HEK293 (cell line): ENCODE measurements around the gene MDM2.

Experiments used
- CTCF ChIA-PET: fragments of 350-600 bp; formaldehyde crosslinking; extraction: SDS; loops from one replicate; lab custom pipeline; 2021; ENCODE audit warnings: antibody characterized with exemption; lab: Yijun Ruan, JAX
- POLR2A ChIA-PET: fragments of 300-600 bp; formaldehyde crosslinking; extraction: SDS; loops from one replicate; lab custom pipeline; 2020; ENCODE audit warnings: antibody characterized with exemption, inconsistent platforms; lab: Yijun Ruan, JAX
- H3K27ac ChIP-seq: fragments of 200-500 bp; sonication (Bioruptor generic); 2 replicates; pipeline ENCODE4 v1.5.1; 2014; ENCODE audit warnings: low read depth, low read length, control low read depth, inconsistent platforms; ENCODE audit errors: extremely low read depth
- H3K36me3 ChIP-seq, 2 experiments: fragments of 200-500 bp in 1 of 2; sonication (Bioruptor generic) in 1 of 2; 1 replicate in 1 of 2; 2 replicates in 1 of 2; pipeline ENCODE4 v1.5.1; 2014 to 2017; ENCODE audit warnings: inconsistent platforms in 2 of 2, low read length in 2 of 2; ENCODE audit not compliant: control insufficient read depth in 2 of 2, insufficient read depth in 1 of 2
- H3K4me1 ChIP-seq: fragments of 200-500 bp; sonication (Bioruptor generic); 2 replicates; pipeline ENCODE4 v1.5.1; 2014; ENCODE audit warnings: mild to moderate bottlenecking, low read length, inconsistent platforms; ENCODE audit not compliant: control insufficient read depth, insufficient read depth
- H3K4me3 ChIP-seq: 2 replicates; pipeline ENCODE4 v1.5.1; 2011; ENCODE audit warnings: low read depth, mild to moderate bottlenecking, control low read depth, low read length, moderate library complexity
- H3K9me3 ChIP-seq: fragments of 200-500 bp; sonication (Bioruptor generic); 2 replicates; pipeline ENCODE4 v1.5.1; 2014; ENCODE audit warnings: low read depth, low read length, inconsistent platforms; ENCODE audit not compliant: control insufficient read depth, insufficient read depth
- BCL6B ChIP-seq: fragments of 450-650 bp; formaldehyde crosslinking; IDR thresholded peaks from 2 replicates; pipeline ENCODE4 v1.5.1; 2017; ENCODE audit warnings: missing biosample characterization, missing genetic modification characterization
- KLF16 ChIP-seq: fragments of 450-650 bp; formaldehyde crosslinking; IDR thresholded peaks from 2 replicates; pipeline ENCODE4 v1.5.1; 2017; ENCODE audit warnings: missing biosample characterization, missing genetic modification characterization
- KLF8 ChIP-seq: fragments of 450-650 bp; formaldehyde crosslinking; IDR thresholded peaks from 2 replicates; pipeline ENCODE4 v1.5.1; 2016; ENCODE audit warnings: missing biosample characterization, missing genetic modification characterization
- SCRT2 ChIP-seq: fragments of 450-650 bp; formaldehyde crosslinking; IDR thresholded peaks from 2 replicates; pipeline ENCODE4 v1.5.1; 2016; ENCODE audit warnings: missing biosample characterization, missing genetic modification characterization
- SP7 ChIP-seq: fragments of 450-650 bp; formaldehyde crosslinking; IDR thresholded peaks from 2 replicates; pipeline ENCODE4 v1.5.1; 2016; ENCODE audit warnings: missing biosample characterization, missing genetic modification characterization
- ZEB2 ChIP-seq: fragments of 450-650 bp; formaldehyde crosslinking; IDR thresholded peaks from 2 replicates; pipeline ENCODE4 v1.5.1; 2016; ENCODE audit warnings: missing biosample characterization, missing genetic modification characterization
- ZNF121 ChIP-seq: fragments of 450-650 bp; formaldehyde crosslinking; IDR thresholded peaks from 2 replicates; pipeline ENCODE4 v1.5.1; 2016; ENCODE audit warnings: missing biosample characterization, missing genetic modification characterization
- ZNF146 ChIP-seq: fragments of 450-650 bp; formaldehyde crosslinking; IDR thresholded peaks from 2 replicates; pipeline ENCODE4 v1.5.1; 2016; ENCODE audit warnings: missing biosample characterization, missing genetic modification characterization
- ZNF211 ChIP-seq: fragments of 450-650 bp; formaldehyde crosslinking; IDR thresholded peaks from 2 replicates; pipeline ENCODE4 v1.5.1; 2016; ENCODE audit warnings: low read depth, missing biosample characterization, missing genetic modification characterization
- ZNF280D ChIP-seq: fragments of 450-650 bp; formaldehyde crosslinking; IDR thresholded peaks from 2 replicates; pipeline ENCODE4 v1.5.1; 2016; ENCODE audit warnings: missing biosample characterization, missing genetic modification characterization
- ZNF324 ChIP-seq: fragments of 450-650 bp; formaldehyde crosslinking; IDR thresholded peaks from 2 replicates; pipeline ENCODE4 v1.5.1; 2016; ENCODE audit warnings: missing biosample characterization, missing genetic modification characterization
- ZNF394 ChIP-seq: fragments of 450-650 bp; formaldehyde crosslinking; IDR thresholded peaks from 2 replicates; pipeline ENCODE4 v1.5.1; 2016; ENCODE audit warnings: missing biosample characterization, missing genetic modification characterization, mild to moderate bottlenecking, moderate library complexity, borderline replicate concordance
- ZNF416 ChIP-seq: fragments of 450-650 bp; formaldehyde crosslinking; IDR thresholded peaks from 2 replicates; pipeline ENCODE4 v1.5.1; 2016; ENCODE audit warnings: missing biosample characterization, missing genetic modification characterization
- ZNF423 ChIP-seq: fragments of 450-650 bp; formaldehyde crosslinking; IDR thresholded peaks from 2 replicates; pipeline ENCODE4 v1.5.1; 2016; ENCODE audit warnings: missing biosample characterization, missing genetic modification characterization
- ZNF621 ChIP-seq: fragments of 450-650 bp; formaldehyde crosslinking; IDR thresholded peaks from 2 replicates; pipeline ENCODE4 v1.5.1; 2017; ENCODE audit warnings: missing biosample characterization, missing genetic modification characterization
- ZNF664 ChIP-seq: fragments of 450-650 bp; formaldehyde crosslinking; IDR thresholded peaks from 2 replicates; pipeline ENCODE4 v1.5.1; 2016; ENCODE audit warnings: missing biosample characterization, missing genetic modification characterization
- TF ChIP-seq, protein P1 (sequence below): fragments of 450-650 bp; formaldehyde crosslinking; IDR thresholded peaks from 2 replicates; pipeline ENCODE4 v1.5.1; 2016; ENCODE audit warnings: missing biosample characterization, missing genetic modification characterization
- TF ChIP-seq, protein P2 (sequence below): fragments of 450-650 bp; formaldehyde crosslinking; IDR thresholded peaks from 2 replicates; pipeline ENCODE4 v1.5.1; 2016; ENCODE audit warnings: missing biosample characterization, missing genetic modification characterization
- TF ChIP-seq, protein P3 (sequence below): fragments of 450-650 bp; formaldehyde crosslinking; IDR thresholded peaks from 2 replicates; pipeline ENCODE4 v1.5.1; 2016; ENCODE audit warnings: missing biosample characterization, missing genetic modification characterization

The MDM2 gene

DNA sequence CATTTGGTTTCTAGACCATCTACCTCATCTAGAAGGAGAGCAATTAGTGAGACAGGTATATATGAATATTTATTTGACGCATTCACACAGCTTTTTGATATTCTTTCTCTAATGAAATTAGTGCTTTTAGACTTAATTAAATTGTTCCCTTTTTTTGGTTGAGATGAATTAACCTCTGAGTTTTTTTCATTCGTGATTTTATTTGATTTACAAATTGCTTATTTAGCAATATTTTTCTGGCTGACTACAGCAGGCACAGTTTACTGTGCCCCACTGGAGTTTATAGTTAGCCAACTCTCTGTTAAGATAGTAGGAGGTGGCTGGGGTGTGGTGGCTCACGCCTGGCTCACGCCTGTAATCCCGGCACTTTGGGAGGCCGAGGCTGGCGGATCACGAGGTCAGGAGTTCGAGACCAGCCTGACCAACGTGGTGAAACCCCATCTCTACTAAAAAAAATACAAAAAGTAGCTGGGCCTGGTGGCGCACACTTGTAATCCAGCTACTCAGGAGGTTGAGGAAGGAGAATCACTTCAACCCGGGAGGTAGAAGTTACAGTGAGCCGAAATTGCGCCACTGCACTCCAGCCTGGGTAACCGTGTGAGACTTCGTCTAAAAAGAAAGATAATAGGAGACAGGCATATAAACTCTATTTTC is 16.7 kb downstream of the MDM2 start:
- Histone ChIP-seq H3K4me1 (no peaks in the 10 kb centered on the region), H3K9me3 (no peaks in the 10 kb centered on the region), H3K27ac (no peak overlapping the region), H3K36me3 (peaks cover 85 to 99% of the 10 kb centered on the region in 2 experiments), H3K4me3 (no peak overlapping the region)
- TF ChIP-seq ZEB2, result no peak
- TF ChIP-seq KLF16, result no peak
- no peak for TF ChIP-seq ZNF280D
- TF ChIP-seq ZNF146, result no peak
- TF ChIP-seq KLF8 (tag by site-specific recombination), result no peak
- no peak for TF ChIP-seq ZNF121
- TF ChIP-seq, protein P1, sequence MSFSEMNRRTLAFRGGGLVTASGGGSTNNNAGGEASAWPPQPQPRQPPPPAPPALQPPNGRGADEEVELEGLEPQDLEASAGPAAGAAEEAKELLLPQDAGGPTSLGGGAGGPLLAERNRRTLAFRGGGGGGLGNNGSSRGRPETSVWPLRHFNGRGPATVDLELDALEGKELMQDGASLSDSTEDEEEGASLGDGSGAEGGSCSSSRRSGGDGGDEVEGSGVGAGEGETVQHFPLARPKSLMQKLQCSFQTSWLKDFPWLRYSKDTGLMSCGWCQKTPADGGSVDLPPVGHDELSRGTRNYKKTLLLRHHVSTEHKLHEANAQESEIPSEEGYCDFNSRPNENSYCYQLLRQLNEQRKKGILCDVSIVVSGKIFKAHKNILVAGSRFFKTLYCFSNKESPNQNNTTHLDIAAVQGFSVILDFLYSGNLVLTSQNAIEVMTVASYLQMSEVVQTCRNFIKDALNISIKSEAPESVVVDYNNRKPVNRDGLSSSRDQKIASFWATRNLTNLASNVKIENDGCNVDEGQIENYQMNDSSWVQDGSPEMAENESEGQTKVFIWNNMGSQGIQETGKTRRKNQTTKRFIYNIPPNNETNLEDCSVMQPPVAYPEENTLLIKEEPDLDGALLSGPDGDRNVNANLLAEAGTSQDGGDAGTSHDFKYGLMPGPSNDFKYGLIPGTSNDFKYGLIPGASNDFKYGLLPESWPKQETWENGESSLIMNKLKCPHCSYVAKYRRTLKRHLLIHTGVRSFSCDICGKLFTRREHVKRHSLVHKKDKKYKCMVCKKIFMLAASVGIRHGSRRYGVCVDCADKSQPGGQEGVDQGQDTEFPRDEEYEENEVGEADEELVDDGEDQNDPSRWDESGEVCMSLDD, result no peak
- no peak for TF ChIP-seq SP7 (tag by site-specific recombination)
- no peak for TF ChIP-seq ZNF324
- TF ChIP-seq, protein P2, sequence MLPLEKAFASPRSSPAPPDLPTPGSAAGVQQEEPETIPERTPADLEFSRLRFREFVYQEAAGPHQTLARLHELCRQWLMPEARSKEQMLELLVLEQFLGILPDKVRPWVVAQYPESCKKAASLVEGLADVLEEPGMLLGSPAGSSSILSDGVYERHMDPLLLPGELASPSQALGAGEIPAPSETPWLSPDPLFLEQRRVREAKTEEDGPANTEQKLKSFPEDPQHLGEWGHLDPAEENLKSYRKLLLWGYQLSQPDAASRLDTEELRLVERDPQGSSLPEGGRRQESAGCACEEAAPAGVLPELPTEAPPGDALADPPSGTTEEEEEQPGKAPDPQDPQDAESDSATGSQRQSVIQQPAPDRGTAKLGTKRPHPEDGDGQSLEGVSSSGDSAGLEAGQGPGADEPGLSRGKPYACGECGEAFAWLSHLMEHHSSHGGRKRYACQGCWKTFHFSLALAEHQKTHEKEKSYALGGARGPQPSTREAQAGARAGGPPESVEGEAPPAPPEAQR (tag by site-specific recombination), result no peak
- no peak for TF ChIP-seq BCL6B (tag by site-specific recombination)
- ChIA-PET CTCF (interaction anchor here (0.7 kb wide), 1 partner anchor 601 kb away, joined by 3 read pairs; no protein-coding TSS in a partner anchor), POLR2A (interaction anchor here (0.8 to 1.1 kb wide), 2 partner anchors 9 to 17 kb away, joined by 3 to 4 read pairs; partner anchors contain the start of gene MDM2)

DNA sequence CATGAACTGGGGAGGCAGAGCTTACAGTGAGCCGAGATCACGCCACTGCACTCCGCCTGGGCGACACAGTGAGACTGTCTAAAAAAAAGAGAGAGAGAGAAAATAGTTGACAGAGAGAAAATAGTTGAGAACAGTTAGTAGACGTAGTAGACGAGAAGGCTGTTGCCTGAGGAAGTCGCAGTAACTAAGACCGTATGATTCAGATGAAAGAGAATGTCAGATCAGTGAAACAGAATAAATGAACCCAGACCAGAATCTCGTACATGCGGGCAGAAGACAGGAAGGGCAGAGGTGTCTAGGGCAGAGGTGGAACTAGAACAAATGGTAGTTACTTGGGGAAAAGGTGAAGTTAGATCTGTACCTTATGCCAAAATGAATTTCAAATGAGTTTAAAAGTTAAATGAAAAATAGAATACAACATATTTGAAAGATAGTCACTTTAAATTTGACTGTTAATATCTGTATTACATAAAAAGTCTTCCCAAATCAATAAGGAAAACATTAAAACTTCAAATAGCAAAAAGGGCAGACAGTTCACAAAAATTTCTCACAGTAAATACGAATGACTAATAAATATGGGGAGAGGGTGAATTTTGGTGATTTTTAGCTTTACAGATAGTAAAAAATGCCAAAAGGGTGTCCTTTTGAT is 17.7 kb downstream of the MDM2 start:
- Histone ChIP-seq H3K27ac (no peak overlapping the region), H3K4me1 (no peaks in the 10 kb centered on the region), H3K4me3 (no peak overlapping the region), H3K36me3 (peaks cover 83 to 100% of the 10 kb centered on the region in 2 experiments), H3K9me3 (no peaks in the 10 kb centered on the region)
- ChIA-PET POLR2A (no interaction called here), CTCF (no interaction called here)
- TF ChIP-seq ZNF416 (tag by site-specific recombination) (no peak), SCRT2 (tag by site-specific recombination) (no peak), ZNF394 (tag by site-specific recombination) (no peak), ZNF211 (no peak), ZNF664 (tag by site-specific recombination) (no peak), ZNF280D (no peak), ZNF621 (no peak), ZNF423 (tag by site-specific recombination) (no peak)
- TF ChIP-seq, protein P2 (tag by site-specific recombination), result no peak
- TF ChIP-seq, protein P3, sequence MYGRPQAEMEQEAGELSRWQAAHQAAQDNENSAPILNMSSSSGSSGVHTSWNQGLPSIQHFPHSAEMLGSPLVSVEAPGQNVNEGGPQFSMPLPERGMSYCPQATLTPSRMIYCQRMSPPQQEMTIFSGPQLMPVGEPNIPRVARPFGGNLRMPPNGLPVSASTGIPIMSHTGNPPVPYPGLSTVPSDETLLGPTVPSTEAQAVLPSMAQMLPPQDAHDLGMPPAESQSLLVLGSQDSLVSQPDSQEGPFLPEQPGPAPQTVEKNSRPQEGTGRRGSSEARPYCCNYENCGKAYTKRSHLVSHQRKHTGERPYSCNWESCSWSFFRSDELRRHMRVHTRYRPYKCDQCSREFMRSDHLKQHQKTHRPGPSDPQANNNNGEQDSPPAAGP, result no peak
